B cell (primary cell): Measurements from ENCODE around the gene MYB. TPM values are rescaled to one million over a fixed set of nuclear protein-coding genes. Genes with fewer than 3 reads are reported as not detected.

Source experiments
- ATAC-seq: fragments of 200-7000 bp; cut with Tn5 transposase; one replicate; pipeline ENCODE4 v1.10.0; 2021; ENCODE audit warnings: low read depth, mild to moderate bottlenecking, moderate number of reproducible peaks, moderate library complexity
- CTCF ChIA-PET: fragments of 350-600 bp; sonication (Branson Sonifier 250); formaldehyde crosslinking; loops from one replicate; lab custom pipeline; 2021; ENCODE audit warnings: antibody characterized with exemption, inconsistent platforms; lab: Charles Lee
- POLR2A ChIA-PET: fragments of 350-600 bp; sonication (Branson Sonifier 250); formaldehyde crosslinking; loops from one replicate; lab custom pipeline; 2021; ENCODE audit warnings: antibody characterized with exemption; lab: Charles Lee
- DNase-seq: peaks from one replicate; pipeline ENCODE4 v3.0.0; 2013
- H2AFZ ChIP-seq: 2 replicates; pipeline ENCODE4 v1.6.1; 2012; ENCODE audit warnings: mild to moderate bottlenecking, low read depth, low read length; ENCODE audit not compliant: insufficient read depth, poor library complexity, severe bottlenecking
- H3K27ac ChIP-seq, 2 donors: 1 replicate in 1 of 2; 2 replicates in 1 of 2; pipeline ENCODE4 v1.5.1; 2012 to 2013; ENCODE audit warnings: low read length in 2 of 2, mild to moderate bottlenecking in 2 of 2, moderate library complexity in 1 of 2
- H3K27me3 ChIP-seq, 4 experiments: fragments of 200-600 bp in 1 of 4; sonication (generic) in 1 of 4; replicated peaks in 1 of 4; 1 replicate in 2 of 4; 2 replicates in 2 of 4; pipeline versions ENCODE4 v1.6.1 to v1.7.0; 2013 to 2016; ENCODE audit warnings: low read length in 3 of 4, mild to moderate bottlenecking in 2 of 4, mixed read lengths in 1 of 4, moderate library complexity in 1 of 4; ENCODE audit not compliant: insufficient read depth in 4 of 4, control insufficient read depth in 3 of 4; ENCODE audit errors: control extremely low read depth in 1 of 4
- H3K36me3 ChIP-seq, 2 experiments: replicated peaks in 1 of 2; 1 replicate in 1 of 2; 2 replicates in 1 of 2; pipeline versions ENCODE4 v1.6.1 to v1.7.1; 2013; ENCODE audit warnings: low read length in 1 of 2; ENCODE audit not compliant: insufficient read depth in 2 of 2, control insufficient read depth in 1 of 2; ENCODE audit errors: control extremely low read depth in 1 of 2, extremely low read depth in 1 of 2
- H3K4me1 ChIP-seq, 2 donors: fragments of 200-600 bp in 1 of 2; sonication (generic) in 1 of 2; 1 replicate in 1 of 2; 2 replicates in 1 of 2; pipeline versions ENCODE4 v1.5.1 to v1.6.1; 2013 to 2017; ENCODE audit warnings: low read length in 2 of 2; ENCODE audit not compliant: control insufficient read depth in 2 of 2, insufficient read depth in 2 of 2
- H3K4me2 ChIP-seq: replicated peaks from 2 replicates; pipeline ENCODE3; 2012; ENCODE audit warnings: mild to moderate bottlenecking, low read depth, low read length; ENCODE audit not compliant: poor library complexity, severe bottlenecking
- H3K4me3 ChIP-seq, 5 experiments: fragments of 200-600 bp in 1 of 5; sonication (generic) in 1 of 5; 1 replicate in 3 of 5; 2 replicates in 2 of 5; pipeline versions ENCODE4 v1.5.1 to v1.7.0; 2011 to 2016; ENCODE audit warnings: low read length in 4 of 5, mild to moderate bottlenecking in 4 of 5, low read depth in 2 of 5, control low read depth in 1 of 5, moderate library complexity in 1 of 5; ENCODE audit not compliant: insufficient read depth in 1 of 5; ENCODE audit errors: control extremely low read depth in 1 of 5, extremely low read depth in 1 of 5
- H3K79me2 ChIP-seq: fragments of 200-600 bp; sonication (generic); one replicate; pipeline ENCODE4 v1.6.0; 2016; ENCODE audit warnings: low read length; ENCODE audit not compliant: control insufficient read depth, insufficient read depth
- H3K9ac ChIP-seq: fragments of 200-600 bp; sonication (generic); 2 replicates; pipeline ENCODE4 v1.6.1; 2017; ENCODE audit warnings: mild to moderate bottlenecking, low read length, moderate library complexity
- H3K9me3 ChIP-seq, 3 donors: one replicate each; pipeline versions ENCODE4 v1.6.1 to v1.7.1; 2013; ENCODE audit warnings: low read length in 2 of 3; ENCODE audit not compliant: control insufficient read depth in 2 of 3, insufficient read depth in 1 of 3; ENCODE audit errors: control extremely low read depth in 1 of 3
- H4K20me1 ChIP-seq: 2 replicates; pipeline ENCODE4 v1.6.0; 2012; ENCODE audit warnings: mild to moderate bottlenecking, low read length; ENCODE audit not compliant: insufficient read depth, control insufficient read depth, poor library complexity, severe bottlenecking
- H3K27ac Mint-ChIP-seq: one replicate; pipeline ENCODE4 v1.8.0; 2021; ENCODE audit warnings: mixed read lengths
- H3K27me3 Mint-ChIP-seq: one replicate; pipeline ENCODE4 v1.8.0; 2021; ENCODE audit warnings: mixed read lengths
- H3K4me1 Mint-ChIP-seq: one replicate; pipeline ENCODE4 v1.8.0; 2021; ENCODE audit warnings: mixed read lengths
- H3K4me3 Mint-ChIP-seq: one replicate; pipeline ENCODE4 v1.8.0; 2021; ENCODE audit warnings: mixed read lengths
- H3K9me3 Mint-ChIP-seq: one replicate; pipeline ENCODE4 v1.8.0; 2022; ENCODE audit warnings: mixed read lengths; ENCODE audit not compliant: insufficient read depth
- CTCF ChIP-seq: fragments of 200-600 bp; IDR thresholded peaks from one replicate; pipeline ENCODE4 v1.8.0; 2022; ENCODE audit warnings: antibody characterized with exemption, mild to moderate bottlenecking
- EZH2 ChIP-seq: IDR thresholded peaks from 2 replicates; pipeline ENCODE4 v1.6.1; 2012; ENCODE audit warnings: borderline replicate concordance, low read depth, mild to moderate bottlenecking, moderate library complexity, low read length; ENCODE audit not compliant: insufficient read depth, poor library complexity, severe bottlenecking
- WGBS: methylation state at CpG from one replicate; pipeline ENCODE4 v1.1.5; 2013; ENCODE audit warnings: missing lambda C conversion rate; ENCODE audit not compliant: insufficient coverage; 5-methylcytosine and 5-hydroxymethylcytosine counted together
- intact Hi-C: fragments of 100-400 bp; cut with micrococcal nuclease; formaldehyde crosslinking; loops from one replicate; pipeline ENCODE4 v1.10.0; 2022
- polyA plus RNA-seq: library from polyadenylated mRNA; depleted of rRNA; stranded (reverse); fragments of >200 nt; gene quantifications from 2 replicates; pipeline ENCODE4 v1.2.3, GENCODE V29; 2012
- total RNA-seq, 2 donors: library from RNA; stranded (reverse); fragments of 120-200 nt in 1 of 2; gene quantifications; 1 replicate in 1 of 2; 2 replicates in 1 of 2; pipeline versions ENCODE4 v1.2.3 to v1.2.4, GENCODE V29; 2013 to 2022

The MYB gene
- total and polyA plus RNA-seq, 2 donors (not counting 1 experiment from before 2014, with no cell fraction given): 0.46 to 1.4 TPM

DNA sequence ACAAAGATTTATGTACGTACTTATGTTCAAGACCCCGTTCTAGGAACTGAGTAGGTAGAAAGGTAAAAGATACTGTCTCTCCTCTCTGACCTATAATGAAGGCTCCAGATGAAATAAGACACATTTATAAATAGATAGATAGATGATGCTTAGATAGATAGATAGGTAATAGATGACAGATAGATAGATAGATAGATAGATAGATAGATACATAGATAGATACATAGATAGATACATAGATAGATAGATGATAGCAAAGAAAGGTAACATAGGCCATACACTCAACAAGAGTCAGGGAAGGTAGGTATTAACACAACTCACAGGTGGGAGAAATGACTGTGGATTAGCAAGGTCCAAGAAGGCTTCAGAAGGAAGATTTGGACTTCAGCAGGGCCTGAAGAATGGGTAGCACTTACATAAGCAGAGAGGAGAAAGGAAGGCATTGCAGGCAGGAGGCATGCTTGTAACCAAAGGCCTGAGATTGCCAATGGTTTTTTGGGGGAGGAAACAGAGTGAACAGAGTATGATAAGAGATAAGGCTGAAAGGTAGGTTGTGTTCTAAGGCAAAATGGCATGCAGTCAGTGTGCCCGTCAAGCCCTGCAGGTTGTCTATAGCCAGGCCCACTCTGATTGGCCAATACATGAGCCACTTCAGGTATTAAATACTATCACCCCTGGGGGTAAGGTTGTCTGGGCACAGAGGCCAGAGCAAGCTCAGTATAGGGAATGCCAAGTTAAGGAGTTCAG lies 7.7 kb upstream of the MYB start:
- TF ChIP-seq CTCF (no peak), EZH2 (no peak)
- H3K27ac Mint-ChIP-seq: no peak overlapping the region
- POLR2A ChIA-PET: no interaction called here
- no peaks in the 10 kb centered on the region for H3K9me3 Mint-ChIP-seq
- peaks cover 6% of the 10 kb centered on the region for H3K4me1 Mint-ChIP-seq
- intact Hi-C loops: no loop called here
- Histone ChIP-seq H3K4me1 (peaks cover 4 to 7% of the 10 kb centered on the region in 2 donors), H3K27me3 (no peaks in the 10 kb centered on the region), H3K79me2 (no peaks in the 10 kb centered on the region), H3K27ac (no peak overlapping the region), H3K4me3 (no peak overlapping the region), H3K9me3 (no peaks in the 10 kb centered on the region), H3K36me3 (no peaks in the 10 kb centered on the region), H4K20me1 (no peaks in the 10 kb centered on the region), H3K4me2 (no peak overlapping the region), H2AFZ (no peak overlapping the region), H3K9ac (no peak overlapping the region)
- DNase-seq: no peak
- no peaks in the 10 kb centered on the region for H3K27me3 Mint-ChIP-seq
- CTCF ChIA-PET: no interaction called here
- ATAC-seq: no peak
- H3K4me3 Mint-ChIP-seq: no peak overlapping the region
- no CpG with 5 or more reads among the region's 3 CpGs for WGBS

GRCh38 chr6:135173989-135174484 lies 7.1 kb upstream of the MYB start:
- no peak overlapping the region for H3K4me2 ChIP-seq
- CTCF ChIA-PET: no interaction called here
- no peaks in the 10 kb centered on the region for H3K79me2 ChIP-seq
- H3K9ac ChIP-seq: no peak overlapping the region
- H4K20me1 ChIP-seq: no peaks in the 10 kb centered on the region
- H3K27me3 ChIP-seq: no peaks in the 10 kb centered on the region
- POLR2A ChIA-PET: no interaction called here
- Mint-ChIP-seq H3K4me1 (peaks cover 6% of the 10 kb centered on the region), H3K9me3 (no peaks in the 10 kb centered on the region), H3K27ac (no peak overlapping the region), H3K4me3 (no peak overlapping the region), H3K27me3 (no peaks in the 10 kb centered on the region)
- H2AFZ ChIP-seq: no peak overlapping the region
- intact Hi-C loops: no loop called here
- no peak for TF ChIP-seq CTCF
- ATAC-seq (no peak), DNase-seq (no peak)
- H3K4me1 ChIP-seq: peaks cover 4 to 7% of the 10 kb centered on the region in 2 donors
- H3K36me3 ChIP-seq: no peaks in the 10 kb centered on the region
- no peaks in the 10 kb centered on the region for H3K9me3 ChIP-seq
- H3K27ac ChIP-seq: no peak overlapping the region
- H3K4me3 ChIP-seq: no peak overlapping the region
